DMS114 treated with DMSO at 0.1 percent for 48 hours (cell line): Measurements from ENCODE around the gene CIZ1.

Experiments
- DNase-seq: peaks from one replicate; lab custom pipeline; 2025; ENCODE audit not compliant: unreplicated experiment; lab: John Stamatoyannopoulos, UW

The CIZ1 gene

DNA sequence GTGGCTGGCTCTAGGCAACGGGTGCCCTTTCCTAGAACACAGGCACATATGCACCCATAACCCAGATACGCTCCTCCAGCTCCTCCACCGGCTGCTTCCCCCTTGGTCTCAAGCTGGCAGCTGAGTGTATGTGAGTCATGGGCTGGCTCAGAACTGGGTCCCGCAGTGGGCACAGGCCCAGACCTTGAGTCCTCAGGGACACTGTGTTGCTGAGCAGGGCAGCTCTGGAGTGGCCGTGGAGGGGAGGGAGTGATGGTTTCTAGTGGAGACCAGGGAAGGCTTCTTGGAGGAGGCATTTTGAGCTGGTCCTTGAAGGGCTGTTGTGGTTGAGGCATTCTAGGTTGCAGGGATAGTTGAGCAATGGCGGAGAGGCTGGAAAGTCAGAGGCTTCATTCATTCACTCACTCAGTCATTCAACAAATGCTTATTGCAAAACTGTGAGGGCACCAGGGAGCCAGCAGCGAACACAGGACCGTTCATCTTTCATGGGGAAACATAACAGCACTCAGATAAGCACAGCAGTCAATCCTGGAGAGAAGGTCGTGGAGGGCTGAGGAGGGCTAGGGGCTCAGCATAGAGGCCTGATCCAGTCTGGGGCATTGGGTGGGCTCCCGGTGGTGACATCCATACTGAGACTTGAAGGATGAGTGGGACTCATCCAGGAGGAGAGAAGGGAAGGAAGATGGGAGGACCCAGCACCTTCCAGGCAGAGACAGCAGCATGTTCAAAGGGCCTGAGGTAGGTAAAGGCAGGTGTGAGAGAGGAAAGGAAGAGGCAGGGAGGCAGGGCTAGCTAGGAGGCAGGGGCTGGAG, 29.0 kb downstream of the CIZ1 start:
- no peak for DNase-seq

DNA sequence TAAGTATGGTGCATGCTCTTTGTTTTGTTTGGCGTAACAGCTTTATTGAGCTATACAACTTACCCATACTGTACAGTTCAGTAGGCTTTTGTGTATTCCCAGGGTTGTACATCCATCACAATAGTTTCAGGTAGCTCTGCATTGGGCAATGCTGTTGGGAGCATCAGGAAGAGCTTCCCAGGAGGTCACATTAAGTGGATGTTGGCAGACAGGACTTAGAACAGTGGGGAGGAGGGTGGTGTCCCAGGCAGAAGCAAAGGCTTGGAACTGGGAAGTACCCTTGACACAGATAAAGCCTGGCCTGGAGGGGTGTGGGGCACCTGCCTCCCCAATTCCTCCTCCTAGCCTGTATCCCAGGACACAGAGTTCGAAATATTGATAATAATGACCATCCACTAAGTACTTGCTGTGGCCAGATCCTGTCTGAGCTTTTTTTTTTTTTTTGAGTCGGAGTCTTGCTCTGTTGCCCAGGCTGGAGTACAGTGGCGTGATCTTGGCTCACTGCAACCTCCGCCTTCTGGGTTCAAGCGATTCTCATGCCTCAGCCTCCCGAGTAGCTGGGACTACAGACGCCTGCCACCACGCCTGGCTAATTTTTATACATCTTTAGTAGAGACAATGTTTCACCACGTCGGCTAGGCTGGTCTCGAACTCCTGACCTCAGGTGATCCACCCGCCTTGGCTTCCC, 30.0 kb downstream of the CIZ1 start:
- DNase-seq: no peak

DNA sequence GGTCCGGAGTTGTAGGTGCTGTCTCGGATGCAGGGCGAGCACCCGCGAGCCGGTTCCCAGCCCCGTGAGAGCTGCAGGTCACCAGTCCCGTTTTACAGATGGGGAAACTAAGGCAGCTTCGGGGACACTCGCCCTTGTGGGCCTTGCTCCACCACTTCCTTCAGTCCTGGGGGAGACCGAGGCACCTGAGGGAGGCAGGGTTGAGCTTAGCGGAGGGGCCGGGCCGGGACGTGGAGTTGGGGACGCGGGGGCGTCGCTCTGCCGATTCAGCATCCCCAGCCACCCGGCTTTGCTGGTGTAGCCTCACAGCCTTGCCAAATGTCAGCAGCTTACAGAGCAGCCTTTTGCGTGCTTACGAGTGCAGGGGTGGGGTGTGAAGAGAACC, 30.8 kb downstream of the CIZ1 start:
- no peak for DNase-seq

DNA sequence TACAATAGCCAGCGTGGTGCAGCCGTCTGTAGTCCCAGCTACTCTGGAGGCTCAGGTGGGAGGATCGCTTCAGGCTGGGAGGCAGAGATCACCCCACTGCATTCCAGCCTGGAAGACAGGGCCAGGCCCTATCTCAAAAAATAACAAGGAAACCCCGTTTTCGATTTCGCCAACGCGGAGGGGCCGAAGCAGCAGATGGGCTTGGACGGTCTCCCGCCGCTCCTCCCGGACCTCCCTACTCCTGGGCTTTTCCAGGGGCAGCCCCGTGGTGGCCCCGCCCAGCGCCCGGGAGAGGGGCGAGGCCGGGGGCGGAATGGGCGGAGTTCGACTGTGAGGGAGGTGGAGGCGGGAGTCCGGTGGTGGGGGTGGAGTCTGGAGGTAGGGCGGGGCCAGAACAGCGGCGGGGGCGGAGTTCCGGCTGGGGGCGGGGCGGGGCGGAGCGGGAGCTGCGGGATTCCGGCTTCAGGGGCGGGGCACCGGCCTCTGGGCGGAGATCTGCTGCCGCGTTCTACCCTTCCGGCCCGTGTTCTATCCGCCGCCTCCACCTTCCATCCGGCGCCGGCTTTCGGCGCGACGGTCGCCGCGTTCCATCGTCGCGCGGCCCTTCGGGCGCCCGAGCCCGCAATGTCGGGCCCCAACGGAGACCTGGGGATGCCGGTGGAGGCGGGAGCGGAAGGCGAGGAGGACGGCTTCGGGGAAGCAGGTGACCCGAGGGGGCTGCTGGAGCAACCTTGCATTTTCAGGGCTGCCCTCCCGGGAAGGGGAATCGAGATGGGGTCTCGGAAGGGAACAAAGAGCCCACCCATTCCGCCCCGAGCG, 31.4 kb downstream of the CIZ1 start, which contains the start of gene BBLN:
Gene BBLN (plus strand): TSS at position 482 of the 819 bp plus-strand sequence. CDS start 143 bp downstream, at position 625.
- peak; percentile 70 for DNase-seq

DNA sequence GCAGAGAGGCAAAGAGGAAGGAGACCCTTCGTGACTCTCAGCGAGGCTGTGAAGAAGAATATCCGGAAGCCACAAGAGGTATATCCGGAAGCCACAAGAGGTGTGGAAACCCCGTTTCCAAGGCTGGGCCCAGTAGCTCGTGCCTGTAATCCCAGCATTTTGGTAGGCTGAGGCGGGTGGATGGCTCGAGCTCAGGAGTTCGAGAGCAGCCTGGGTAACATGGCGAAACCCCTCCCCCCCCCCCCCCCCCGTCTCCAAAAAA, 31.9 kb downstream of the CIZ1 start:
- no peak for DNase-seq

DNA sequence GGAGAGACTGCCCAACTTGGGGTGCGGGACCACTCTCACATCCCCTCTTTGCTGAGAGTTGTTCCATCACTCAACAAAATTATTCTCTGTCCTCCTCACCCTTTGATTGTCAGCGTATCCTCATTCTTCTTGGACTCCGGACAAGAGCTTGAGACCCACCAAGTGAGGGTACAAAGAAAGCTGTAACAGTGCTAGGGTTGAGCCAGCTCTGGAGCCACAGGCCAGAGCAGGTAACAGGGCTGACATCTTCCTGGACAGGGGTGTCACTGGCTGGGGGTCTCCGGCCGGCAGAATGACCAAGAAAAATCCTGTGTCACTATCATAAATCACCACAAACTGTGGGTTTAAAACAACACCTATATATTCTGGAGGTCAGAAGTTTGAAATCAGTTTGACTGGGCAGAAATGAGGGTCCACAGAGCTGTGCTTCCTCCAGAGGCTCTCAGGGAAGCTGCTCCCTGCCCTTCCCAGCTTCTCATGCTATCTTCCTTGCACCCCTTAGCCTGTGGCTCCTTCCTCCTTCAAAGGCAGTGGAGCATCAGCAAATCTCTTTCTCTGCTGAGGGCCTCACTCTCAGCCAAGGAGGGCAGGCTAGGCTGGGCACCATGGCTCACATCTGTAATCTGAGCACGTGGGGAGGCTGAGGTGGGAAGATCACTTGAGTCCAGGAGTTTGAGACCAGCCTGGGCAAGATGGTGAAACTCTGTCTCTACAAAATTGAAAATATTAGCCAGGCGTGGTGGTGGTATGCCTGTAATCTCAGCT, 35.5 kb downstream of the CIZ1 start:
- no peak for DNase-seq

DNA sequence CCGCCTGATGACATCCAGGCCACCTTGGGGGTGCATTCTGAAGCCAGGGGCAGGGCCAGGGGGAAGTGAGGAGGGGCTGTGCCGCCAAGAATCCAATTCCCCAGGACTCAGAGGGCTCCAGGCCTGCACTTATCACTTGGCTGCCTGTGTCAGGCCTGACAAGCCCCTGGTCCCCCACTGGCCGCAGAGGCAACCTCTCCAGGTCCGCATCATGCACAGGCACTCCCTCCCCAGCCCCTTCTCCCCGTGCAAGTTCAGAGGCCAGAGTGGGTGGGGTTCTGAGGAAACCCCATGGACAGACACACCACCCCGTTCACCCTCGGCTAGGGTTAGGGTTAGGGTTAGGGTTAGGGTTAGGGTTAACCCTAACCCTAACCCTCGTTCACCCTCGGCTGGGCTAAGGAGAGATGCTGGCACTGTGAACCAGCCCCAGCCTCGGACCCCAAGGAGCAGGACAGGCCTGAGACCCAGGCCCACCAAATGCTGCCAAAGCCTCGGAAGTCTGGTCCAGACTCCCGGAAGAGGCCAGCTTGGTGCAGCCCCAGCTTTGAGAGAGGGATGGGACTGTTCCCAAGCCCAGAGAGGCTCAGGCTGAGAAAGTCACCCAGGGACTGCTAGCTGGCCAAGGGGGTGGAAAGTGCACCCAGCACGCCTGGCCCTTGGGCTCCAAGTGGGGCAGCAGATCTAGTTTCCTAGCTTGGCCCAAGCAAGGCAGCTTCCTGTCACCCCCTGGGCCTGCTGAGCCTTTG, 37.3 kb downstream of the CIZ1 start:
- DNase-seq: no peak

DNA sequence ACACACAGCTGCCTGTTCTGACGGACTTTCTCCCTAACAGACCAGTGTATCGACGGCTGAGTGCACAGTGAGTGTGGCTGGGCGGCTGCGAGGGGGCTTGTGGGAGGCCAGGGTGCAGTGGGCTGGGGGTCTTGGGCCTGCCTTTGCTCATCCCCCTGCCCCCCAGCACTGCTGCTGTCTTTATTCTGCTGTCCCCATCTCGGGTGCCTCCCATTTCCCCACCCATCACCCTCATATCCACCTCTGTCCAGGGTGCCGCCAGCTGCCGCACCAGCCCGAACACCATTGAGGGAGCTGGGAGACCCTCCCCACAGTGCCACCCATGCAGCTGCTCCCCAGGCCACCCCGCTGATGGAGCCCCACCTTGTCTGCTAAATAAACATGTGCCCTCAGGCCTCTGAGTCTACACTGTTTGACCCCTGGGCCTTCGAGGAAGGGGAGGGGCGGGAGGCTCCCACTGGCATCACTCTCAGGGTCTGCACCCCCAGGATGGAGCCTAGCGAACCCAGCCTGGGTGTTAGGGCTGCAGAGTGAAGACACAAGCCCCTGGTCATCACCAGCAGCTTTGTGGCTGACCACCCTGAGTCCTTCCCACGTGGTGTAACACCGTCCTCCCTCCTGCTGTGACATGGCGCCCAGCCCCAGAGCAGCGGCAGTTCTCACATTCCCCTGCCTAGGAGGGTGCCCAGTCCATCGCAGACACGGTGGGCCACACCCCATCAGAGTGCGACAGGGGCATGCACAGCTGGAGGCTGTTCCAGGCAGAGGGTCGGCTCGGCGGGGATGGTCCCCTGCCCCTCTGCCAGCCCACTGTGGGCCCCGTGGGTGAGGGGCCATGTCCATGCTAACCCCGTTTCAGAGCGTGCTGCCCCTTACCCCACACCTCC, 38.1 kb downstream of the CIZ1 start:
- no peak for DNase-seq

DNA sequence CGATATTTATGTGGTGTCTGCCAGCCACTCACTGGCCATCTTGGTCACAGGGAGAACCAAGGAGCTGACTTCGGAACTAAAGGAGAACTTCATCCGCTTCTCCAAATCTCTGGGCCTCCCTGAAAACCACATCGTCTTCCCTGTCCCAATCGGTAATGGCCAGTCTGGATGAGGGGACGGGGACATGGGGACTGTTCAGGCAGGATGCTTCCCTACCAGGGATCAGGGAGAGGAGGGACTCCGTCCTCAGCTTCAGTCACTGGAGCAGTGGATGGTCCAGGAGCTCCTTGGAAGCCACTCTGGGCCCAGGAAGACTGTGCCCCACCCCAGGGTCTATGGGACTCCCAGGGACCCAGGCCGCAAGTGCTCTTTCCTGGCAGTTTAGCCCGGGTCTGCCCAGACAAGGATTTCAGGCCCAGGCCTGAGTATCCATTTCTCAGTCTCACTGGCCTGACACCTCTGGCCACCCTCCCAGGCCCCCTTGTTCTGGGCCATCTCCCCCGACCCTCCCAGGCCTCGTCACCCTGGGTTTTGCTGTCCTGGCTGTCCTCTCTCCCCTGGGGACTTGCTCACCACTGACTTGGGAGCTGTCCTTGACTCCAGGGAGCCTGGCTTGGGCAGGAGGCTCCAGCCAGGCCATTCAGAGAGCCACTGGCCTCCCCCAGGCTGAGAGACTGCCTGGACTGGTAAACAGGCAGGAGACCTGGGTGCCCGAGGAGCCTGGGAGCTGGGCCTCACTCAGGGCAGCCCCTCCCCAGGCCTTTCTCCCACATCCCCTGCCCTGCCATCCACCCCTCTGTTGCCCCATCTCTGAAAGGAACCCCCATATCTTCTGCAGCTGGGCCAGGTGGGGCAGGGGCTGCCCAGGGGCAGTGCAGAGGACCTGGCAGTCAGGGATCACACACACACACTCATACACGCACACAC, 39.0 kb downstream of the CIZ1 start:
- DNase-seq: no peak

DNA sequence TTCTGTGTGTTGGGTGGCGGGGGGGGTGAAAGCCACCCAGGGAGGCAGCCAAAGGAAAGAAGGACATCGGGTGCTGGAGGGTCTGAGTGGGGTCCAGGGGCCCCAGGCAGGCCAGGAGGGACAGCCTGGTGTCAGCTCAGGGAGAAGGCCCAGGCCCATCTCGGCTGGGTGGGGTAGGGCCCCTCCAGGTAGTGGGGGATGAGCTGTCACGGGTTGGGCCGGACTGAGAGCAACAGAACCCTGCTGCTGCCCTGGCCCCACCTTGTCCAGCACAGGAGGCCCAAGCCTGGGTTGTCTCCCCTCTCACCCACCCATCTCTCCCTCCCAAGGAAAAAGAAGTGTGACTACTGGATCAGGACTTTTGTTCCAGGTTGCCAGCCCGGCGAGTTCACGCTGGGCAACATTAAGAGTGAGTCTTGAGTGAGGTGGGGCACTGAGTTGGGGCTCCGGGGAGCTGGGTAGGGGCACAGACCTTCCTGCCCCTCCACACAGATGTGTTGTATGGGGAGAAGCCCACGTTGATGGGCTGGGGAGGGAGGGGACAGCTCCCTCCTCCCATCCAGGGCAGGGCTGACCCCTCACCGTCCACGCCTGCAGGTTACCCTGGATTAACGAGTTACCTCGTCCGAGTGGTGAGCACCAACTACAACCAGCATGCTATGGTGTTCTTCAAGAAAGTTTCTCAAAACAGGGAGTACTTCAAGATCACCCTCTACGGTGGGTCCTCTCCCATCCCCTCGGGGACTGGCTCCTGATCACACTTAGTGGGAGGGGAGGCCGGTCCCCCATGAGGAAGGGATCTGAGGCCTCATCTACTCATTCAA, 39.9 kb downstream of the CIZ1 start:
- no peak for DNase-seq

DNA sequence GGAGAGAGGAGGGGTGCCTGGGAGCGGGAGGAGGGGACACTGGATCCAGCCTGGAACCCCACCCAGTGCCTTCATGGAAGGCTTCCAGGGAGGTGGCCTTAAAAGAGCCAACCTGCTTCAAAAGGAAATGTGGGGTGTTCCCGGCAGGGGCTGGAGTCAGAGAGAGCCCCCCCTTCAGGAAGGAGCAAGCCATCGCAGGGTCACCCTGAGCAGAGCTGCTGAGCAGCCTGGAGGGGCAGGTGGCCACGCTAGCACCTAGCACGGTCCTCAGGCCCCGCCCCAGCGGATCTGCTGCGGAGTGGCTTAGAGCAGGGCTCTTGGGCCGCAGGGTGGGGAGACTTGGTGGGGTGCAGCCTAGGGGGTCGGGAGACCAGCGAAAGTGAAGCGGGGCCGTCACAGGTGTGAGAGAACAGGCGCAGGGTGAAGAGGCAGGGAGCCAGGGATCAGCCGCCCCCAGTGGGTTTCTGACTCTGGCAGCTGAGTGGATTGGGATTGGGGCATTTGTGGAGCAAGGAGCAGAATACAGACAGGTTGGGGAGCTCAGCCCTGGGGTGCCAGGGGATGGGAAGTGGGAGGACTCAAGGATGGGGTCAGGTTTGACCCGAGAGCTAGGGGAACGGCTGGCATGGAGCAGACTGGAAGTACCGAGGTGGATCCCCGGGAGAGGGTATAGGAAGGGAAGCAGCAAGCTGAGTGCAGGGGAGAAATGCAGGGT, 40.6 kb downstream of the CIZ1 start:
- DNase-seq: no peak

DNA sequence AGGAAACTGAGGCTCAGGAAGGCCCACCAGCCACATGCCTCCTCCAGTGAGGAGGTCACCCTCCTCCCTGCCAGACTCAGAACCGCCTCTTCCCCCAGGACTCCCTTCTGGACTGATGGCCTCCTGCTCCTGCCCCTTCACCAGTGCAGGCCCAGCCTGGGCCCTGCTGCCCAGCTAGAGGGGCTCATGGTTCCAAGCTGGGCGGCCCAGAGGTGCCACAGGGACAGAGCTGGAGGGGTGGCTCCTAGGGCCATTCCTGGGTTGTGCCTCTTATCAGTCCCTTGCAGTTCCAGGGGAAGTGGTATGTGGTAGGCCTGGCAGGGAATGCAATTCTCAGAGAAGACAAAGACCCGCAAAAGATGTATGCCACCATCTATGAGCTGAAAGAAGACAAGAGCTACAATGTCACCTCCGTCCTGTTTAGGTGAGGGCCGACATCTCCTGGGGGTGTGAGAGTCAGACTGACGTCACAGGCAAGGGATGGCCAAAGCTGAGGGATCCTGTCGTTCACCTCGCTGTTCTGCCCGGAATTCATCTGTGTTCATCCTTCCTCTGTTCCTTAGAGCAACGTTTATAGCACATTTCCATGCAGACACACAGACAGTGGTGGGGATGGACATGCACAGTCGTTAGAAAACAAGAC, 41.3 kb downstream of the CIZ1 start:
- DNase-seq: no peak

DNA sequence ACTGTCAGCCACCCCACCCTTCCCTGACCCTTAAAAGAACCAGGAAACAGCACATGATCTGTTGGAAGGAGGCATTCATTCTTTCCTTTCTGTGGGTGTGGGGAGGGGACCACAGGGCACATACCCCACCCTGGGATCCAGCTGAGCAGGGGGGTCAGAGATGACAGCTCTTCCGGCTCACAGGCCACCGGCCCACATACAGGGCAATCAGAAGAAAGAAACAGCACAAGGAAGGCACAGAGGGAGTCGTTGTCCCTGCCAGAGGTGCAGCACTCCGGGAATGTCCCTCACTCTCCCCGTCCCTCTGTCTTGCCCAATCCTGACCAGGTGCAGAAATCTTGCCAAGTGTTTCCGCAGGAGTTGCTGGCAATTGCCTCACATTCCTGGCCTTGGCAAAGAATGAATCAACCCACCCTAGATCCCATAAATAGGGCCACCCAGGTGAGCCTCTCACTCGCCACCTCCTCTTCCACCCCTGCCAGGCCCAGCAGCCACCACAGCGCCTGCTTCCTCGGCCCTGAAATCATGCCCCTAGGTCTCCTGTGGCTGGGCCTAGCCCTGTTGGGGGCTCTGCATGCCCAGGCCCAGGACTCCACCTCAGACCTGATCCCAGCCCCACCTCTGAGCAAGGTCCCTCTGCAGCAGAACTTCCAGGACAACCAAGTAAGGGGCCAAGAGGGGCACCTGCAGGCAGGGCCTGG, 42.2 kb downstream of the CIZ1 start, which contains the start of gene LCN2:
Gene LCN2 (plus strand): TSS at position 453 of the 701 bp plus-strand sequence. CDS start 73 bp downstream, at position 526.
- no peak for DNase-seq

DNA sequence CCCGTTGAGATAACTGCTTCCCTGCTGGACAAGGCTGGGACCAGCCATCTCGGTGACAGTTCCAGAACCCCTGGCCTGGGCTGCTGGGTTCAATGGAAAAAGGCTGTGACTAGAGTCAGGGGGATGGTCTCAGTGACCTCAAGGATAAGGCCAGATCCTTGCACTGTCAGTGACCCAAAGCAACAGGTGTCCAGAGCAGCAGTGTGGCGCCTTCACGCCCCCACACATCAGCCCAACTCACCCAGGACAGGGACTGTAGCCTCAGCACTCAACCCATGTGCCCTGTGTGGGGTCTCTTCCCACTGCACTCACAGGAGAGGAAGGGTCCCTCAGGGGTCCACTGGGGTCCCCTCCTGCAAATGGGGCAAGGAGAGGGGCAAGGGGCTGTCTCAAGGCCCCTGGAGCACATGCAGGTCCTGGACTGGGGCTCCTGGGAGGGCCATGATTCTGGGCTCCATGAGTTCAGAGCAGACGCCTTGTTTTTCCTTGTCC, 42.8 kb downstream of the CIZ1 start:
- no peak for DNase-seq

DNA sequence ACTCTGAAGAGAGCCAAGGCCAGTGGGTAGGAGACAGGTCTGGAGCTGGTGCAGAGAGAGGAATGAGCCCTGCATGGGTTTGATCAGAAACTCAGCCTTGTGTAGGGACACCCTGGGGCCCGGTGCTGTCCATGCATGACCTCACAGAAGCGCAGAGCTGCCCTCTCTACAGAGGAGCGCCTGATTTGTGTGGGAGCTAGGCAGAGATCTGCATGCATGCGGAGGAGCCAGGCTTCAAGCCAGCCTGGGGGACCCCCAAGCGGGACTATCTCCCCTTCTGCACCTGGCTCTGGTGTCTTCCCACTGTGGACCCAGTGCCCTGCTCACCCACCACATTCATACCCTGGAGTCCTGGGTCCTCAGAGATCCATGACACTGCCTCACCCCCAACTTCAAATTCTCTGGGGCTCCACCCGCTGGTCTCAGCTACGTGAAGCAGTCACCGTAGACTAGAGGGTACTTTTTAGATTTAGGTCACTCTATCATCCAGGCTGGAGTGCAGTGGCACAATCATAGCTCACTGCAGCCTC, 44.7 kb downstream of the CIZ1 start:
- no peak for DNase-seq
